Measurements from ENCODE around the gene ZNF790. TPM values are rescaled to one million over a fixed set of nuclear protein-coding genes. Genes with fewer than 3 reads are reported as not detected.

The ZNF790 gene
- total and polyA plus RNA-seq, 2 of the 13 experiments (the other 11 are each of a cell fraction or from before 2014, with no cell fraction given), result 1.3 to 5.3 TPM

- POLR2A ChIA-PET, result no interaction called here
- Histone ChIP-seq H3K9ac (ENCODE audit: insufficient read depth, low read depth, low read length) (no peak overlapping the region), H3K4me1 (ENCODE audit: insufficient read depth, low read length) (0 out of 2 replicates have a peak, but pooled peaks cover 5% of the 10 kb centered on the region), H4K20me1 (ENCODE audit: insufficient read depth, low read length) (no peaks in the 10 kb centered on the region), H3K27ac (ENCODE audit: extremely low read length, insufficient read depth, low read length) (no peak overlapping the region), H3K79me2 (ENCODE audit: insufficient read depth, low read length) (peaks cover 3% of the 10 kb centered on the region), H2AFZ (ENCODE audit: low read length) (no peak overlapping the region), H3K9me3 (ENCODE audit: low read length) (peaks cover 60% of the 10 kb centered on the region), H3K27me3 (ENCODE audit: control insufficient read depth in 1 of 2, insufficient read depth in 2 of 2, low read length in 2 of 2) (no peaks in the 10 kb centered on the region; a peak in 1 of 5 replicates), H3K36me3 (replicated peaks in 1 of 2; ENCODE audit: control insufficient read depth in 1 of 2, insufficient read depth in 2 of 2, low read length in 2 of 2) (no peaks in the 10 kb centered on the region), H3K4me3 (replicated peaks in 1 of 3; ENCODE audit: insufficient read depth in 1 of 3, low read depth in 2 of 3, low read length in 3 of 3) (no peak overlapping the region), H3K4me2 (ENCODE audit: low read depth, low read length) (no peak overlapping the region)
- CTCF ChIA-PET (ENCODE audit: low intra/inter-chr PET ratio, low total read pairs), result no interaction called here
- WGBS (ENCODE audit: low lambda C conversion rate), result 92% methylated on average over 21 of the region's 38 CpGs
- in situ Hi-C loops (cut with HindIII; ENCODE audit: extremely low pct_ligation_motif_present, low pct_unique_long_range_greater_than_20kb), result no loop called here
- ATAC-seq (no peak), FAIRE-seq (no peak), DNase-seq (ENCODE audit: low spot score) (no peak)
- BruUV-seq (replicated peaks), result no TSS peak
- intact Hi-C loops (cut with micrococcal nuclease; ENCODE audit: unreplicated experiment), result no loop called here
- TF ChIP-seq SNAPC2 (CRISPR knock-in tag; IDR thresholded peaks at IDR 0.05) (no peak), DZIP1 (CRISPR knock-in tag; IDR thresholded peaks at IDR 0.05) (no peak)
These were observed 62.4 kb downstream of the ZNF790 start for GRCh38 chr19:36775768-36776167.

GRCh38 chr19:36773223-36773579 is 65.0 kb downstream of the ZNF790 start:
- WGBS (ENCODE audit: low lambda C conversion rate), result 73% methylated on average over 15 of the region's 15 CpGs
- intact Hi-C loops (cut with micrococcal nuclease; ENCODE audit: unreplicated experiment), result loop anchor here (2.0 to 5.0 kb wide), 2 partner anchors 79 to 200 kb away; partner anchors contain the start of genes ZNF345 and ZNF529
- no TSS peak for BruUV-seq (replicated peaks)
- TF ChIP-seq HINFP (CRISPR knock-in tag; IDR thresholded peaks at IDR 0.05; ENCODE audit: low read depth), result 0 out of 2 replicates have a peak, but pooled peaks have one; percentile 53
- TF ChIP-seq ZNF543 (CRISPR knock-in tag; IDR thresholded peaks at IDR 0.05), result no peak
- TF ChIP-seq ZNF138 (CRISPR knock-in tag; IDR thresholded peaks at IDR 0.05; ENCODE audit: low read depth), result 0 out of 2 replicates have a peak, but pooled peaks have one; percentile 47
- TF ChIP-seq MBD4 (IDR thresholded peaks at IDR 0.05; ENCODE audit: borderline replicate concordance, low read length), result no peak
- no peak for TF ChIP-seq CSRNP2 (CRISPR knock-in tag; conservative IDR thresholded peaks at IDR 0.05; ENCODE audit: low read depth)

More at GRCh38 chr19:36773223-36773579, 65.0 kb downstream of the ZNF790 start:
- Histone ChIP-seq H3K4me1 (ENCODE audit: insufficient read depth, low read length) (0 out of 2 replicates have a peak, but pooled peaks cover 5% of the 10 kb centered on the region), H3K4me2 (ENCODE audit: low read depth, low read length) (peak overlapping the region; percentile 83), H3K27ac (ENCODE audit: extremely low read length, insufficient read depth, low read length) (no peak overlapping the region), H3K9ac (ENCODE audit: insufficient read depth, low read depth, low read length) (no peak overlapping the region), H2AFZ (ENCODE audit: low read length) (peak overlapping the region; percentile 89), H3K4me3 (replicated peaks in 1 of 3; ENCODE audit: insufficient read depth in 1 of 3, low read depth in 2 of 3, low read length in 3 of 3) (peak overlapping the region; percentile 73 to 93 (median 78)), H3K79me2 (ENCODE audit: insufficient read depth, low read length) (peaks cover 3% of the 10 kb centered on the region), H3K36me3 (replicated peaks in 1 of 2; ENCODE audit: control insufficient read depth in 1 of 2, insufficient read depth in 2 of 2, low read length in 2 of 2) (no peaks in the 10 kb centered on the region), H4K20me1 (ENCODE audit: insufficient read depth, low read length) (no peaks in the 10 kb centered on the region), H3K9me3 (ENCODE audit: low read length) (peaks cover 57% of the 10 kb centered on the region), H3K27me3 (ENCODE audit: control insufficient read depth in 1 of 2, insufficient read depth in 2 of 2, low read length in 2 of 2) (no peaks in the 10 kb centered on the region; a peak in 1 of 5 replicates)
- CTCF ChIA-PET (ENCODE audit: low intra/inter-chr PET ratio, low total read pairs), result no interaction called here
- in situ Hi-C loops (cut with HindIII; ENCODE audit: extremely low pct_ligation_motif_present, low pct_unique_long_range_greater_than_20kb), result no loop called here
- FAIRE-seq (no peak), DNase-seq (ENCODE audit: low spot score) (no peak), ATAC-seq (no peak)
- POLR2A ChIA-PET, result interaction anchor here (1.2 to 1.3 kb wide), 3 partner anchors 65 to 245 kb away, joined by 7 to 11 read pairs (median 8); partner anchors contain the start of genes ZNF260, ZNF345 and ZNF790
